Esophagus muscularis mucosa (tissue), 4 donors: ENCODE data around the gene DLK2. TPM values are rescaled to one million over a fixed set of nuclear protein-coding genes. Genes with fewer than 3 reads are reported as not detected.

ENCODE experiments used
- small RNA-seq, 3 donors: library from RNA; depleted of rRNA; stranded (forward); fragments of <200 nt; gene quantifications; one replicate each; pipeline ENCODE3, GENCODE V24; 2016
- total RNA-seq, 4 donors: library from RNA; depleted of rRNA; stranded (reverse); fragments of >200 nt; gene quantifications; one replicate each; pipeline versions ENCODE4 v1.1.0 to v1.2.1, GENCODE V29; 2016

Gene DLK2
- total RNA-seq, 4 donors from 2014 or later = 0.32 to 0.33 TPM; not detected in 2

Small RNAs within 50 kb of the gene (small RNA-seq; reads per million reads assigned to genes)
- gene MIR6780B (0 to 0.17 (median 0) reads per million in 3 donors), gene RNU6-1113P (0 reads per million in 3 donors)

Other genes starting within 250 kb of the DLK2 start
- gene DNPH1, start 226.1 kb downstream of the DLK2 start, total RNA-seq = 10 to 100 TPM; 60.5 to 70.2 (median 65.3) TPM
- gene TTBK1, start 212.1 kb downstream of the DLK2 start, total RNA-seq = under 1 TPM; under 0.01 to 0.29 (median 0.03) TPM
- gene SLC22A7, start 157.3 kb downstream of the DLK2 start, total RNA-seq = not detected
- gene CRIP3, start 146.7 kb downstream of the DLK2 start, total RNA-seq = not detected
- gene ZNF318, start 85.9 kb downstream of the DLK2 start, total RNA-seq = 10 to 100 TPM; 11.1 to 17.3 (median 14.6) TPM
- 10 to 100 TPM in 3 of 4 donors, 1 to 10 TPM in 1; 7.6 to 19.4 (median 12.5) TPM for gene ABCC10, start 28.0 kb downstream of the DLK2 start, total RNA-seq
- 10 to 100 TPM; 19.9 to 34.4 (median 26.4) TPM for gene TJAP1, start 22.0 kb upstream of the DLK2 start, total RNA-seq
- gene LRRC73, start 54.8 kb upstream of the DLK2 start, total RNA-seq = 1 to 10 TPM in 1 of 4 donors, under 1 TPM in 2, not detected in 1; 0.50 to 1.4 (median 0.75) TPM
- 10 to 100 TPM; 73.6 to 96.9 (median 84.9) TPM for gene YIPF3, start 61.4 kb upstream of the DLK2 start, total RNA-seq
- gene POLR1C, start 61.5 kb upstream of the DLK2 start, total RNA-seq = 10 to 100 TPM in 3 of 4 donors, 1 to 10 TPM in 1; 9.1 to 30.3 (median 17.6) TPM
- gene XPO5, start 120.5 kb upstream of the DLK2 start, total RNA-seq = 10 to 100 TPM; 12.5 to 17.1 (median 15.7) TPM
- gene POLH, start 120.6 kb upstream of the DLK2 start, total RNA-seq = 1 to 10 TPM; 6.1 to 9.6 (median 7.7) TPM
- gene GTPBP2, start 173.7 kb upstream of the DLK2 start, total RNA-seq = 10 to 100 TPM; 28.2 to 31.0 (median 30.0) TPM
- 10 to 100 TPM; 17.9 to 26.7 (median 21.6) TPM for gene MAD2L1BP, start 180.3 kb upstream of the DLK2 start, total RNA-seq
- gene RSPH9, start 189.5 kb upstream of the DLK2 start, total RNA-seq = under 1 TPM in 2 of 4 donors, not detected in 2; 0.17 to 0.34 TPM
- gene MRPS18A, start 232.2 kb upstream of the DLK2 start, total RNA-seq = 10 to 100 TPM; 30.7 to 47.4 (median 37.1) TPM